Caco-2 (cell line): Measurements from ENCODE around the gene GRAPL. TPM values are rescaled to one million over a fixed set of nuclear protein-coding genes. Genes with fewer than 3 reads are reported as not detected.
"Not testable (repeated sequence)": the region's sequence is repeated elsewhere in the genome, so short reads cannot be mapped to it uniquely, and the experiment has no call there.

Source experiments
- Bru-seq: library from RNA; stranded (reverse); fragments of 400-500 nt; gene quantifications from one replicate; lab custom pipeline; 2021; lab: Mats Ljungman, UMichigan
- BruChase-seq, 2 experiments: library from RNA; stranded (reverse); fragments of 400-500 nt; gene quantifications; one replicate each; lab custom pipeline; 2021; lab: Mats Ljungman, UMichigan
- BruUV-seq: library from RNA; stranded (reverse); fragments of 400-500 nt; replicated peaks from 2 replicates; lab custom pipeline; 2021; lab: Mats Ljungman, UMichigan
- CTCF ChIA-PET: fragments of 300-600 bp; sonication (Branson Sonifier 250); formaldehyde crosslinking; loops from one replicate; lab custom pipeline; 2022; ENCODE audit warnings: antibody characterized with exemption; lab: Charles Lee
- POLR2A ChIA-PET: fragments of 300-600 bp; sonication (Branson Sonifier 250); formaldehyde crosslinking; loops from one replicate; lab custom pipeline; 2022; ENCODE audit warnings: antibody characterized with exemption; lab: Charles Lee
- DNase-seq, 2 experiments: peaks; one replicate each; pipeline versions ENCODE4 v3.0.0 to v3.0.0-alpha.2; 2020 to 2022
- H3K27me3 ChIP-seq: replicated peaks from 2 replicates; pipeline ENCODE4 v1.6.0; 2011; ENCODE audit warnings: low read length; ENCODE audit not compliant: control insufficient read depth, insufficient read depth
- H3K36me3 ChIP-seq: 2 replicates; pipeline ENCODE4 v1.5.1; 2011; ENCODE audit warnings: low read length; ENCODE audit not compliant: control insufficient read depth, insufficient read depth
- H3K4me1 ChIP-seq: fragments of 250-450 bp; sonication (Bioruptor Pico); 2 replicates; pipeline ENCODE4 v1.5.1; 2020; ENCODE audit warnings: mild to moderate bottlenecking
- H3K4me3 ChIP-seq: 2 replicates; pipeline ENCODE4 v1.5.1; 2011; ENCODE audit warnings: low read depth, mild to moderate bottlenecking, control low read depth, low read length
- H3K9me3 ChIP-seq: fragments of 250-450 bp; sonication (Bioruptor Pico); 2 replicates; pipeline ENCODE4 v1.5.1; 2020; ENCODE audit warnings: mild to moderate bottlenecking, moderate library complexity
- H3K27ac Mint-ChIP-seq: one replicate; pipeline ENCODE4 v1.8.0; 2022; ENCODE audit warnings: mixed read lengths; ENCODE audit not compliant: unreplicated experiment
- H3K27me3 Mint-ChIP-seq: one replicate; pipeline ENCODE4 v1.8.0; 2022; ENCODE audit warnings: mixed read lengths; ENCODE audit not compliant: insufficient read depth, unreplicated experiment
- H3K36me3 Mint-ChIP-seq: one replicate; pipeline ENCODE4 v1.8.0; 2022; ENCODE audit warnings: mild to moderate bottlenecking, mixed read lengths; ENCODE audit not compliant: insufficient read depth, unreplicated experiment
- H3K4me1 Mint-ChIP-seq: one replicate; pipeline ENCODE4 v1.8.0; 2022; ENCODE audit warnings: low read depth, mixed read lengths; ENCODE audit not compliant: unreplicated experiment
- H3K4me3 Mint-ChIP-seq: one replicate; pipeline ENCODE4 v1.8.0; 2022; ENCODE audit warnings: mild to moderate bottlenecking, moderate library complexity, mixed read lengths; ENCODE audit not compliant: unreplicated experiment
- H3K9me3 Mint-ChIP-seq: one replicate; pipeline ENCODE4 v1.8.0; 2022; ENCODE audit warnings: mixed read lengths; ENCODE audit not compliant: unreplicated experiment
- intact Hi-C: fragments of 100-400 bp; cut with micrococcal nuclease; formaldehyde crosslinking; loops from one replicate; pipeline ENCODE4 v1.10.0; 2022; ENCODE audit not compliant: unreplicated experiment
- long read RNA-seq: library from polyadenylated mRNA; stranded (forward); transcript quantifications from one replicate; pipeline ENCODE4 v2.0.0, GENCODE V29; 2022
- total RNA-seq: library from RNA; stranded (reverse); gene quantifications from 2 replicates; pipeline ENCODE4 v1.2.3, GENCODE V29; 2022

GRAPL gene
- not detected in 2 replicates for total RNA-seq
- Bru-seq, nascent RNA: percentile 3 among the genes with signal in this experiment
- percentile 7 among the genes with signal in this experiment for BruChase-seq, experiment 1, labeled RNA remaining after a 2-hour chase
- BruChase-seq, experiment 2, labeled RNA remaining after a 6-hour chase: not detected
- long read RNA-seq, partial matches to known transcripts: 0 of 3 reads
- long read RNA-seq, other reads (novel, unspliced or antisense): 3 of 3 reads

DNA sequence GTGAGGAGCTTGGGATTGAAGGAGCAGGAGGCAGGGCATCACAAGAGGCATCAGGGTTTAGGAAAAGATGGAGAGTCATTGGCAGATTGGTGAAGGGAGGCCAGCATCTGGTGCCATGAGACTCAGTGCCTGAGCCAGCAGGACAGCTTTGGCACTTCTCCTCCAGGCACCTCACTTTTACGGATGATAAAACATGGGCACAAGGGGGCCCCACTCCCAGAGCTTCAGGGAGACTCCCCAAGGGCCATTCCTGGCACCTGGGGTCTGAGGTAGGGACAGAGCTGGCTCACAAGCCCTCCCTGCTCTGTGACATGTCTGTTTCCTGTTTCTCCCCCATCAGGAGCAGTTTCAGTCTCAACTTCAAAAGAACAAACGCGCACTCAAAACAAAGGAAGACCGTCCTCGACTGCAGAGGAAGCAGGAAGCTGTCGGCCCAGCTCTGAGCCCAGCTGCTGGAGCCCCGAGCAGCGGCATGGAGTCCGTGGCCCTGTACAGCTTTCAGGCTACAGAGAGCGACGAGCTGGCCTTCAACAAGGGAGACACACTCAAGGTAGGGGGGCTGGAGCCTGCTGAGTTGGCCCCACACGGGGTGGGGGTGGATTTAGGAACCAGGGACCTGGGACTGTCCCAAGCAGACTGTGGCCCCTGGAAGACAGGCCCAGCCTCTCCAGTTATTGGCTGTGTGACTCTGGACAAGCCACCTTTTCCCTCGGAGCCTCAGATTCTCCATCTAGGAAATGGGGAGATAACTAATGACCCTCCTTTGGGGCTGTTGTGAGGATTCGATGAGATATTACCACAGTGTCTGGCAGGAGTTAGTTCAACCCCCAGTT, at the start of gene GRAPL:
Gene GRAPL (plus strand): TSS at position 442 of the 833 bp plus-strand sequence. CDS start 31 bp downstream, at position 473.
- H3K9me3 ChIP-seq, H3K4me3 ChIP-seq, H3K27me3 ChIP-seq, H3K36me3 ChIP-seq, H3K27ac Mint-ChIP-seq, H3K4me3 Mint-ChIP-seq, CTCF ChIA-PET, H3K36me3 Mint-ChIP-seq, H3K4me1 ChIP-seq, DNase-seq, H3K4me1 Mint-ChIP-seq, BruUV-seq, intact Hi-C loops, H3K27me3 Mint-ChIP-seq, POLR2A ChIA-PET, H3K9me3 Mint-ChIP-seq: not testable (repeated sequence)

DNA sequence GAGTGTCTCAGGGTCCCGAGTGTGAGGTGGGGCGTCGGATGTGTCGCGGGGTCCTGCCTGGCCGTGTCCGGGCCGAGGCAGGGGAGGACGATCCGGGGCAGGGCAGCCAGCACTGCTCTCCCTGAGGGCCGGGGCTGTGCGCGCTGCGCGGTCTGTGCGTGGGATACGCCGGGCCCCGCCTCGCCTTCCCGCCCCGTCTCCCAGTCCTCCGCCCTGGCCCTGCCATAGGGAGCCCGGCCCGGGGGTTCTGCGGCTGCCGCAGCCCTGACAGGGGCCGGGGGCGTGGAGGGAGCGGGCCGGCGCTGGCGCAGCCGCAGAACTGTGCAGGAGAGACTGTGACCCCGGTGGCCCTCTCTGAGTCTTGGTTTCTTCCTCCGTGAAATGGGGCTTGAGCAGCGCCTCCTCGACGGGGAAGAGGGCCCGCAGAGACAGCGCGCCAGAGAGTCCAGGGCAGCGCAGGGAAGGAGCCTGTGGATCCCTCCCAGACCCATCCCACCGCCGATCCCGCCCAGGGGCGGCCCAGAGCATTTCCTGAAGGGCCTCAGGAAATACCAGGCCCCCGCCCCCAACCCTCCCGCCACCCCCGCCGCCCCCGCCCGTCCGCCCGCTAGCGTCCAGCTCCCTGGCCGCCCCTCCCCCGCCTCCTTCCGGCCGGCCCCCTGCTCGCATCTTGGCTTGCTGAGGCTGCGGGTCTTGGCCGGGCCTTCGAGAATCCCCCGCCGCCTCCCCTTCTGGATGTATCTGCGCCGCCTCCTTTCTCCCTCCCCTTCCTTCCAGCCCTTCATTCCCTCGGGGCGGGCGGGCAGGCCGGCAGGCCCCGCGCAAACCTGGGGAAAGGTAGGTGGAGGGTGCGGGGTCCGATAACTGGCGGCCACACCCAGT, 38.3 kb upstream of the GRAPL start:
- BruUV-seq, H3K36me3 ChIP-seq, H3K36me3 Mint-ChIP-seq, POLR2A ChIA-PET, H3K4me1 ChIP-seq, H3K4me1 Mint-ChIP-seq, H3K4me3 Mint-ChIP-seq, CTCF ChIA-PET, intact Hi-C loops, H3K9me3 ChIP-seq, H3K27me3 ChIP-seq, H3K9me3 Mint-ChIP-seq, H3K27ac Mint-ChIP-seq, H3K27me3 Mint-ChIP-seq: not testable (repeated sequence)
- DNase-seq: peak; percentile 43 to 57
- H3K4me3 ChIP-seq: peak overlapping the region; percentile 19

DNA sequence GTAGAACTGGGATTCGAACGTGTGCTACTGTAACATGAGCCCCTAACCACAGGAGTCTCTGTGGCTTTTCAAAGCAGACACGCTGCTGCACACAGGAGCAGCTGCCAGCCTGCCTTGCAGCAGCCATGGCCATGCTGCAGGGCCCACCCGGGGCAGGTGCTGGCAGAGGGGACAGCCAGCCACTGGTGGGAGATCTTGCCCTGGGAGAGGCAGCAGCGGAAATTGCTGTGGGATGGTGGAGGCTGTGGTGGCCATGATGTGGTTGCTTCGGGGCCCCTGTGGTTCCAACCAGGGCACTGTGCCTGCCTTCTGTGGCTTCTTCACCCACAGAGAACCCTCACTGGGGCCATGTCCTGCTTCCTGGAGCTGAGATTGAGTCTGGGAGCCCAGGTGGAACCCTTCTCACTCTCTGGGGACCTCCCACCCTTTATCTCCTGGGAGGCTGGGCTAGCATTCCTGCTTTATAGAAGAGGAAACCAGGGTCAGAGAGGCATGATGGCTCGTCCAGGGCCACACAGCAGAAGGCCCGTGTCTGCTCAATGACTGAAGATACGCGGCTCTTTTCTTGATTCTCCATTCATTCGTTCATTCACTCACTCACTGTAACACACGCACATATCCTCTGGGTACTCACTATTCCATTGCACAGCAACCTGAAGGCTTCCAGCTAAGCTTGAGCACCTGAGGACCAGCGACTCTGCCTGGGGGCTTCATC, 37.2 kb upstream of the GRAPL start:
- H3K4me1 Mint-ChIP-seq, H3K27me3 ChIP-seq, BruUV-seq, H3K36me3 ChIP-seq, H3K9me3 ChIP-seq, H3K36me3 Mint-ChIP-seq, H3K4me3 Mint-ChIP-seq, H3K4me1 ChIP-seq, H3K27me3 Mint-ChIP-seq, intact Hi-C loops, H3K9me3 Mint-ChIP-seq, POLR2A ChIA-PET, H3K27ac Mint-ChIP-seq, H3K4me3 ChIP-seq, DNase-seq, CTCF ChIA-PET: not testable (repeated sequence)

DNA sequence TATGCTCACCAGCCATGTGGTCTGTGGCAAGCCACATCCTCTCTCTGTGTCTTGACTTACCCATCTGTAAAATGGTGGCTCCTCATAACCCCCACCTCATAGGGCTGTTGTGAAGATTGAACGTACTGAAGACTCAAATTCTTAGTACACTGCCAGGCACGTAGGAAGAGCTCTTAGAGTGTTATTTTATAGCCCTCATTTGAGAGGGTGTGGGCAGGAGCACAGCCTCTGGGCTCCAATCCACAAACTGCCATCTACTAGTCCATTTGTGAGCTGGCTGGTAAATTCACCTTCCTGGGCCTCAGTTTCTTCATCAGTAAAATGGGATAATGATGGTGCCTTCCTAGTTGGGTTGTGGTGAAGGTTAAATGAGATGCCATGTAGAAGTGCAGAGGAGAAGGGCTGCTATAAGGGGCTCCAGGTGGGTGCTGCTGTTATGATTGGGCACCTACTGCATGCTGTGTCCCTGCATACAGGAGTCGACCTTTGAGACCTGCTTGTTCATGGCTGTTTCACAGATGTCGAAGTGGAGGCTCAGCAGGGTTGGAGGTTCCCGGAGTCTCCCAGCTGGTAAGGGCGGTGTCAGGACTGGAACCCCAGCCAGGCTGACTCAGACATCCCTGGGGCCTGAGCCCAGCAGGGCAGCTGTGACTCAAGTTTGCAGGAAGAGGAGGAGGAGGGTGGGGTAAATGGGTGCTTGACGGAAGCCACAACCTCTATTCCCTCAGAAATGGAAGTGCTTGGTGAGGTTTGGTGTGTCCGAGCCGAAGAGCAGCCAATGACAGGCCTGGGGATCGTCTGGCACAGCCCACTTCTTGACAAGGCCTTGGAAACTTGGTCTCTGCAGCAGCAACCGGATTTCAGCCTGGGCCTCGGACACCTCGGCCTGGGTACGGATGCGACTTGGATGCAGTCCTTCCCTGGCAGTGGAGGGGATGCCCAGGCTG, 34.4 kb upstream of the GRAPL start:
- H3K36me3 ChIP-seq, H3K9me3 ChIP-seq, H3K27me3 Mint-ChIP-seq, H3K27me3 ChIP-seq, H3K9me3 Mint-ChIP-seq, H3K4me1 Mint-ChIP-seq, CTCF ChIA-PET, H3K27ac Mint-ChIP-seq, DNase-seq, BruUV-seq, POLR2A ChIA-PET, H3K36me3 Mint-ChIP-seq, intact Hi-C loops, H3K4me3 ChIP-seq, H3K4me1 ChIP-seq, H3K4me3 Mint-ChIP-seq: not testable (repeated sequence)

DNA sequence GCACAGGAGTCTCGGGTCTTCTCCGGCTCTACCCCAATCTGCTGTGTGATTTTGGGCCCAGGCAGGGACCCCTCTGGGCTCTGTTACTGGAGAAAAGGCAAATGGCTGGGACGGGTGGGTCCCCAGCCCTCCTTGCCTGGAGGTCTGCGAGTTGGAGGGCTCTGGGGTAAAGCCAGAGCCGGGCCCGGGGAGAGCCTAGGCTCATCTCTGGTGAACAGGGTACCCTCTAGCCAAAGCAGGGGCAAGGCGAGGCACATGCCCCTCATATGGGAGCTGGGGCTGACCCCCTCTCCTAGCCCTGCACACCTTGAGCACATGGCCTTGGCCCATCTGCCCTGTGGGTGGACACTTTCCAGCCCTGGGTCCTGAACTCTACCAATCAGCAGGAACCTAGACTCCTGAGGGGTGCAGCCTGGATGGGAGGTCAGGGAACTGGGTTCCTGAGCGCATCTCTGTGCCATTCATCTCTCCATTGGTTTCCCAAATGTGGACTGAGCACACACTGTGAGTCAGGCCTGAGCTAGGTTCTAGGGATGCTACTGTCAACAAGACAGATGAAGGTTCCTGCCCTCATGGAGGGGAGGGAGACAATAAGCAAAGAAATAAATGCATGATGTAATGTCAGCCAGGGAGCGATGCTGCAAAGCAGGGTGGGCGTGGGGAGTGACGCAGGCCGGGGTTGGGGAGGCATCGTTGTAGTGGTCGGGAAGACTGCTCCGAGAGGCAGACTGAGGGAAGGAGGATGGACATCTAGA, 33.5 kb upstream of the GRAPL start:
- BruUV-seq, H3K36me3 ChIP-seq, H3K9me3 Mint-ChIP-seq, H3K36me3 Mint-ChIP-seq, POLR2A ChIA-PET, H3K4me1 ChIP-seq, DNase-seq, H3K9me3 ChIP-seq, CTCF ChIA-PET, intact Hi-C loops, H3K27ac Mint-ChIP-seq, H3K27me3 ChIP-seq, H3K4me1 Mint-ChIP-seq, H3K4me3 Mint-ChIP-seq, H3K4me3 ChIP-seq, H3K27me3 Mint-ChIP-seq: not testable (repeated sequence)
